Endothelial cell of umbilical vein (primary cell): Measurements from ENCODE around the gene CYP4V2.

ENCODE experiments used
- EZH2 ChIP-seq: IDR thresholded peaks from 2 replicates; pipeline ENCODE4 v1.6.1; 2012; ENCODE audit warnings: borderline replicate concordance, low read depth, mild to moderate bottlenecking, moderate library complexity, low read length, inconsistent platforms; ENCODE audit not compliant: severe bottlenecking
- TF ChIP-seq, protein P1 (sequence below), 2 donors: IDR thresholded peaks; 1 replicate in 1 of 2; 2 replicates in 1 of 2; pipeline ENCODE4 v1.5.1; 2011; ENCODE audit warnings: low read length in 2 of 2, mild to moderate bottlenecking in 2 of 2, moderate library complexity in 2 of 2, control low read depth in 1 of 2, inconsistent platforms in 1 of 2, low read depth in 1 of 2; ENCODE audit not compliant: insufficient read depth in 1 of 2; ENCODE audit errors: extremely low read depth in 1 of 2
- TF ChIP-seq, protein P2 (sequence below): IDR thresholded peaks from 2 replicates; pipeline ENCODE4 v1.6.1; 2011; ENCODE audit not compliant: insufficient read depth, insufficient read length

DNA sequence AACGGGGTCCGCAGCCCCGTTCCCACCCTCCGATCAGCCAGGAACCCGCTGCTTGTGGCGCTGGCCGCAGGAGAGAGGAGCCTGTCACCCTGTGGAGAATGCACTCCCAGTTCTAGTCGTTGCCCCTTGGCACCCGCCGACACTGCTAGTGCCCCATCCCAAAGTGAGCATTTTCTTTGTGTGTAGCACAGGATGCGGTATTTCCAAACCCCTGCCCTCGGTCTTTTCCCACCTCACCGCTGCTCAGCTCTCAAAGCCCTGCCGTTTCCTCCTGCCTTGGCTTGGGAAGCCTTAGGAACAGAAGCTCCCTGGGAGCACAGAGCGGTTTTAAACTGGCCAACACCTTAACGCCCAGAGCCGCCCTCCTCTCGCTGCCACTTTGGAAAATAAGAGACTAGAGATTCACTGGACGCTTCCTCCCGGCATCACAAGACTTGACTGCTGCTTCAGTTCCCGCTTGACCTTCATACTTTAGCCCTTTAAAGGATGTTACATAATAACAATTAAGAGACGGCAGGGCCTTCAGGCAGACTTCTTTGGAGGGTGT is 772 bp downstream of the CYP4V2 start:
- TF ChIP-seq, protein P1, sequence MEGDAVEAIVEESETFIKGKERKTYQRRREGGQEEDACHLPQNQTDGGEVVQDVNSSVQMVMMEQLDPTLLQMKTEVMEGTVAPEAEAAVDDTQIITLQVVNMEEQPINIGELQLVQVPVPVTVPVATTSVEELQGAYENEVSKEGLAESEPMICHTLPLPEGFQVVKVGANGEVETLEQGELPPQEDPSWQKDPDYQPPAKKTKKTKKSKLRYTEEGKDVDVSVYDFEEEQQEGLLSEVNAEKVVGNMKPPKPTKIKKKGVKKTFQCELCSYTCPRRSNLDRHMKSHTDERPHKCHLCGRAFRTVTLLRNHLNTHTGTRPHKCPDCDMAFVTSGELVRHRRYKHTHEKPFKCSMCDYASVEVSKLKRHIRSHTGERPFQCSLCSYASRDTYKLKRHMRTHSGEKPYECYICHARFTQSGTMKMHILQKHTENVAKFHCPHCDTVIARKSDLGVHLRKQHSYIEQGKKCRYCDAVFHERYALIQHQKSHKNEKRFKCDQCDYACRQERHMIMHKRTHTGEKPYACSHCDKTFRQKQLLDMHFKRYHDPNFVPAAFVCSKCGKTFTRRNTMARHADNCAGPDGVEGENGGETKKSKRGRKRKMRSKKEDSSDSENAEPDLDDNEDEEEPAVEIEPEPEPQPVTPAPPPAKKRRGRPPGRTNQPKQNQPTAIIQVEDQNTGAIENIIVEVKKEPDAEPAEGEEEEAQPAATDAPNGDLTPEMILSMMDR (IDR thresholded peaks at IDR 0.05; ENCODE audit: extremely low read depth in 1 of 2, insufficient read depth in 1 of 2, low read depth in 1 of 2, low read length in 2 of 2), result no peak
- no peak for TF ChIP-seq EZH2
- TF ChIP-seq, protein P2, sequence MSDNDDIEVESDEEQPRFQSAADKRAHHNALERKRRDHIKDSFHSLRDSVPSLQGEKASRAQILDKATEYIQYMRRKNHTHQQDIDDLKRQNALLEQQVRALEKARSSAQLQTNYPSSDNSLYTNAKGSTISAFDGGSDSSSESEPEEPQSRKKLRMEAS, result no peak
